NK-92 treated with Interleukin-12 subunit alpha and Interleukin-12 subunit beta, amount 100 ng/mL, for 24 hours (cell line): Measurements from ENCODE around the gene TTC34.

ENCODE experiments used
- DNase-seq: peaks from one replicate; lab custom pipeline; 2025; lab: John Stamatoyannopoulos, UW

The TTC34 gene

DNA sequence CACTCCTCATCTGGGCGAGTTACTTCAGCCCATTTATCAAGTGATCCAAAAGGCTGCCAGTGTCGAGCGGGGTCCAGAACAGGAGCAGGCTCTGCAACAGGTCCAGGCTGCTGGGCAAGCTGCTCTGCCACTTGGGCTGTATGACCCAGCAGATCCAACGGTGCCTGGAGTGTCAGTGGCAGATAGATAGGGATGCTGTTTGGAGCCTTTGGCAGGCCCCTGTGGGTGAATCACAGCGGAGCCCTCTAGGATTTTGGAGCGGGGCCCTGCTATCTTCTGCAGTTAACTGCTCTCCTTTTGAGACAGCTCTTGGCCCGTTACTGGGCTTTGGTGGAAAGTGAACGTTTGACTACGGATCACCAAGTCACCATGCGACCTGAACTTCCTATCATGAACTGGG lies 176.2 kb downstream of the TTC34 start:
- no peak for DNase-seq

DNA sequence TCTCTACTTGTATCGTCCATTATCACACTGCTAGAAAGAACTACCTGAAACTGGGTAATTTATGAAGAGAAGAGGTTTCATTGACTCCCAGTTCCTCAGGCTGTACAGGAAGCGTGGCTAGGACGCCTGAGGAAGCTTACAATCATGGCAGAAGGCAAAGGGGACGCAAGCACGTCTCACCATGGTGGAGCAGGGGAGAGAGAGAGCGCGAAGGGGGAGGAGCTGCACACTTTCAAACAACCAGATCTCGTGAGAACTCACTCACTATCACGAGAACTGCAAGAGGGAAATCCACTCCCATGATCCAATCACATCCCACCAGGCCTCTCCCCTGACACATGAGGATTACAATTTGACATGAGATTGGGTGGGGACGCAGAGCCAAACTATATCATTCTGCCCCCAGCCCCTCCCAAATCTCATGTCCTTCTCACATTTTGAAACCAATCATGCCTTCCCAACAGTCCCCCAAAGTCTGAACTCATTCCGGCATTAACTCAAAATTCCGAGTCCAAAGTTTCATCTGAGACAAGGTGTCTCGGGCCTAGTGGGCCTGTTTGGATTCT lies 176.7 kb downstream of the TTC34 start:
- DNase-seq, result no peak

DNA sequence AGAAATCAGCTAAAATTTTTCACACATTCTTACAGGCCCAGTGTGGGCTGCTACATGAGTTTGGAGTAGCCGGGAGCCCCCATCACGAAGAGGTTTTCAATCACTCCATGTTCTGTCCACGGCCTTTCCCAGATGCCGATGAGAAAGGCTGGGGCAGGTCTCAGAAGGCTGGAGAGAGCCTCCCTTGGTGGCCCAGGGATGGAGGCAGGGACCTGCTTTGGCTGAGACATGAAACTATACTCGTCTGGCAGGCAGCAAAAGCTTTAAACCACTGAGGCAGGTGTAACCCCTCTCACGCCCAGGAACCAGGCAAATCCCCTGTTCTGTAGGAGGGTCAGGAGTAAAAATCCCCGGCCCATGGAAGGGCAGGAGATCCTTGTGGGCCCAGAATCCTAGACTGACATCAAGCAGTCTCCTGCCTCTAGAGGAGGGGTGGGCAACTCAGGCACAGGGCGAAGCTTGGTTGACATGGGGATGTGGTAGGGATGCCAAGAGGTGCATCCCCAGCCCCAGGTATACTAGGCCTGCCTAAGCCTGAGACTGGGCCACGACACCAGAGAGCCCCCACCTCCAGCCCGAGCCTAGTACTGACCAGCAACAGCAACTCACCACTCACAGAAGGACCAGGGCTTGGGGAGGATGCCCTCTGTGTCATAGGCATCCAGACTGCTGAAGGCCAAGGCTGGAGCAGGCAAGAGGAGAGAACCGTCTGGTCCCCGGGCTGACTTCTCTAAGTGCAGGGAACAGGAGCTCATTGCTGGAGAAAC lies 177.7 kb downstream of the TTC34 start:
- no peak for DNase-seq

DNA sequence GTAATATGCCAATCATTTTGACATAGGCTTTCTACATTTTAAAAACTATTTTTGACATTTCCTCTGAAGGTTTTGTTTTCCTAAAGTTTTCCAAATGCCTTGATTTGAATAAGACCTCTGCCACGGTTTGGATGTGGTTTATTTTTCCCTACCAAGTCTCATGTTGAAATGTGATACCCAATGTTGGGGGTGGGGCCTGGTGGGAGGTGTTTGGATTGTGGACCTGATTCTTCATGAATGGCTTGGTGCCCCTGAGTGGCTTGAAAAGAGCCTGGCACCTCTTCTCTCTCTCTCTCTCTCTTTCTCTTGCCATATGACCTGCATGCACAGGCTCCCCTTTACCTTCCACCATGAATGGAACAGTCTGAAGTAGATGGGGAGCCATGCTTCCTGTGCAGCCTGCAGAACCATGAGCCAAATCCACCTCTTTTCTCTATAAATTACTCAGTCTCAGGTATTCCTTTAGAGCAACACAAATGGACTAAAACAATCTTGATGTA lies 183.5 kb downstream of the TTC34 start:
- DNase-seq, result no peak

DNA sequence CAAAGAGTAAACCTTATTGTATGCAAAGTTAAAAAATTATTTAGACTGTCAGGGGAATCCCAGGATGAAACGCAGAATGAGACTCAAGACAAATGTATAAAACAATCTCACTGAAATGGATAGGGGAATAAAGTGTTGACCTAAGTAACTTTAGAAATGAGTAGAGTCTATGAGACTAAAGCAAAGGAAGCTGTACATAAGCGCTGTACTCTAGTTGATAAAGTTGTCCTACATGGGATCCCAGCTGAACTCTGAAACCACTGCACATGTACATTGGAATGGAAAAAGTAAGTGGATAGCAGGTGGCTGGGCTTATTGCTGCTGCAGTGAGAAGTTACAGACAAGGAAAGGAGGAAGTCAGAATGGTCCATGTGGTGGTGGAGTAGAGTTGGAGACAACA lies 187.3 kb downstream of the TTC34 start:
- DNase-seq, result no peak

DNA sequence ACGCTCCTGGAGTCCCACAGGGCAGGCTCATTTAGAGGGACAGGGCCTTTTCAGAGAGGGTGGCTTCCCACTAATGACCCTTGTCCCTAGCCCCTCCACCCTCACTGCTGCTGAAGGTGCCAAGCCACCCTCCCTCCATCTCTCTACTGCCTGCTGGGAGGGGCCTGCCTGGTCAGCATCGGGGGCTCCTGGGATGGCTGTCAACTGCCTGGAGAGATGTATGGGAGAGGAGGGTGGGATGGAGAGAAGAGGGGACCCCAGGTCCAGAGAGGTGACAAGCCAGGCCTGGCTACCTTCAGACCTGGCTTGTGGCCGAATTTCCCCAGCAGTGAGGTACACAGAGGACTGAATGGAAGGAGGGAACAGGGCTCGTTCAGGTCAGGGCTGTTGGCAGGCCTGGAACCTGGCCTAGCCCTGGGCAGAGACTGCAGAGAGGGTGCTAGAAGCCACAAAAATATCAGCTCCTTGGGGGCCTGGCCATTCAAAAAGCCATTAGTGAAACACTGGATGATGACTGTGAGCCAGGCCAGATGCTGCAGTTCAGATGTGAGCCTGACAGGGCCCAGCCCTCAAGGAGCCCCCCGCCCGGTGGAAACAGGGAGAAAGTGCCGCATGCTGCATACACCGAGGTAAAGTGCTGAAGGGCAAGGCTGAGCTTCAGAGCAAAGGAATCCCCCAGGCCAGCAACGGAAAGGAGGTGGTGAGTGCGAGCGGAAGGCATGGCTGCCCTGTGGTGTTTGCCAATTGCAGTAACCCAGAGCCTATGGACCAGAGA lies 188.7 kb downstream of the TTC34 start:
- no peak for DNase-seq

DNA sequence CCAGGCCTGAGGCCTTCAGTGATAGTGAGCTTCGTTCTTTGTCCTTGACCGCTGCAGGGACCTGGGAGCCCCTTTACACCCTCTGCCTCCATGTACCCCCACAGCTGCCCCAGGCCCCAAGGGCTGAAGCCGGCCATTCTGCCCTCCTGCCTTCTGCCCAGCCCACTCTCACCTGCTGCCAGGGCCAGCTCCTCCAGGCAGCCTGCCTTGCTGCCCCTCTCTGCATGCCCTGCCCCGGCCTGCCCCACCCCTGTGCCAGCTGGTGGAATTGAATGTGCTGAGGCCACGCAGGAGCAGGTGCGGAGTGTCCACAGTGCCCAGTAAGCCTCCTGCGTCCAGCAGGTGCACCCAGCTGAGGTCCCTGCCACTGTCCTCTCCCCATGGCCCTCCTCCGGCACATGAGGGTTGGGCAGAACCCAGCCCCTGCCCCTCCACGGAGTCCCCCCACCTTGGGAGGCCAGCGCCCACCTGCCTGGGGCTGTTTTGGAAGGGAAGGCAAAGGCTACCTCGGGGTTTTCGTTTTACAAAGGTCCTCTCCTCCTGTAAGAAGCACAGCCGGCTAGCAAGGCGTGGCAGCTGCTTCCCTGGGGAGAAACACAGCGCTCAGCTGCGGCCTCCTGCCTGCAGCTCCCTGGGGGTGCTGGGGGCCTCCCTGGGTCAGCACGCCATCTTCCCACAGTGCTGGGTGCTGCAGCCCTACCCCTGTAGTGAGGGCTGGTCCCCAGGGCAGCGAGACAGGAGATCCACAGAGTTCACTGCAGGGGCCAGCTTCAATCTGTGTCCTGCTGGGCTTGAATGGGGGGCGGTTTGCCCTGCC lies 189.7 kb downstream of the TTC34 start:
- no peak for DNase-seq

DNA sequence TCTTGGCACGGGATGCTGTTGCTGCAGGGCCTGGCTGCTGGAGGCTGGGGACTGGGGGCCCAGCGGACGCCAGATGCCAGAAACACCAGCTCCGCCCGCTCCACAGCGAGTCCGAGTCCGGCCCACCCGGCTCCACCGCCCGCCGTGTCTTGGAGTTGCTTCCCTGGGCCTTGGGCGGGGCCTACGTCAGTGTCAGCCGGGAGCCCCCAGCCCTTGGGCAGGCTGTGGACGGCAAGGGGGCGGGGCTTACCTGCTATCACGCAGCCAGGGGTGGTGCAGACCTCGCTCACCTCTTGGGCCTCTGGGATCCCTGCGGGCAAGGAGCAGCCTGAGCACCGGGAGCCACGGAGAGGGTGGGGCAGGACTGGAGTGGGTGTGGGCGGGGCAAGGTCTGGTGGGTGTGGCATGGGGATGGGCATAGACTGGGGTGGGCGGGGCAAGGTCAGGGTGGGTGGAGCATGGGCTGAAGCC lies 190.4 kb downstream of the TTC34 start:
- DNase-seq, result no peak

DNA sequence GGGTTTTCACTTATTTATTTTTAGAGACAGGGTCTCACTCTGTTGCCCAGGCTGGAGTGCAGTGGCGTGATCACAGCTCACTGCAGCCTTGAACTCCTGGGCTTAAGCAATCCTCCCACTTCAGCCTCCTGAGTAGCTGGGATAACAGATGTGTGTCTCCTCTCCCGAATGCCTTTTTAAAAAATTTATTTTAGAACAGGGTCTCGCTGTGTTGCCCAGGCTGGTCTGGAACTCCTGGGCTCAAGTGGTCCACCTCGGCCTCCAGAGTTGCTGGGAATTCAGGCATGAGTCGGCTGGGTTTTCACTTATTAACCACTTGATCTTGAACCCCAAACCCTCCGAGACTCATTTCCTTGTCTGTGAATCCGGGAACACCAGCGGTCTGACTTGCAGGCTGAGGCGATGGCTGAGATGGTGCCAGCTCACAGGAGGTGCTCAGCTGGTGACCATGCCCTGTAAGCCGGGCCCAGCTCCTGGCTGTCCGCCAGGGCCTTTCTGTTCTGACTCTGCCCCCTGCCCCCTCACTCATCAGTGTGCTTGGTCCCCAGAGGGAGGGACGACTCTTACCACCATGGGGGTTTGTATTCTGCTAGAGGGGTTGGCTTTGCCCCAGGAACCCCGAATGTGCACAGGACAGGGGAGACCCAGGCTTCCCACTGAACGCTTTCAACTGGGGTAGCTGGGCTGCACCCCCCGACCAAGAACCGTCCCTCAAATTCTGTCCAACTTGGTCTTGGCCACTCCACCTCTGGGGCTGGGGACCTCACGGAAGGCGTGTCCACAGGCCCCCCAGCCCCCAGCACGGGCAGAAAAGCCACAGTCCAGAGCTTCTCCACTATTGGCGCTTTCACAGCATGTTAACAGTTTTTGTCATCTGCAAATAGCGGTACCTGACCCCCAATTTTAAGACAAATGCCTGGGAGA lies 191.2 kb downstream of the TTC34 start:
- no peak for DNase-seq

DNA sequence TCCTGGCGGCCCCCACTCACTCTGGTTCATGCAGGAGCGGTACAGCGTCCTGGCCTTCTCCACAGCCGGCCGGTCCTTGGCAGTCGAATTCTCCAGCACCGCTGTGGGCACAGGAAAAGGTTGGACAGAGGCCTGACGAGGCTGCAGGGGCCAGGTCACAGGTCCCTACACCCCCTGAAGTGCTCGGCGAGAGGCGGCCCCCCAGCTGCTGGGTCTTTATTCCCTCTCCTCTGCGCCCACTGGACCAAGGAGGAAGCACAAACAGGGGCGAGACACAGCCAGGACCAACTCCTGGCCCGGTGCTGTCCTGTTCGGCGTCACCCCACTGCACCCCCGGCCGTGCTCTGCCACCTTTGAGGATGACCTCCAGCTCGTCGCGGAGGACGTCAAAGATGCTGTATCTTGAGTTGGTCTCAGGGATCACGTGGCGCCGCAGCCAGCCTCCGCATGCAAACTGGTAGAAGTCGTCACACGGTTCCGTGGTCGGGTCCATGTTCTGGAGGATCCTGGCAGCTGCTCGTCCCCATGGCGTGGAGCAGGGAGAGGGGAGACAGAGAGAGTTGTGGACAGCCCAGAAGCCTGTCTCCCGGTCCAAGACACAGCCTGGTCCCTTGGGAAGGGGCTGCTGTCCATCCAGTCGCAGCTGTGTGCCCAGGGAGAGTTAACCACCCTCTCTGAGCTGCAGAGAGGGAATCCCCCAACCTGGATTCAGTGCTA lies 192.0 kb downstream of the TTC34 start:
- DNase-seq, result no peak

DNA sequence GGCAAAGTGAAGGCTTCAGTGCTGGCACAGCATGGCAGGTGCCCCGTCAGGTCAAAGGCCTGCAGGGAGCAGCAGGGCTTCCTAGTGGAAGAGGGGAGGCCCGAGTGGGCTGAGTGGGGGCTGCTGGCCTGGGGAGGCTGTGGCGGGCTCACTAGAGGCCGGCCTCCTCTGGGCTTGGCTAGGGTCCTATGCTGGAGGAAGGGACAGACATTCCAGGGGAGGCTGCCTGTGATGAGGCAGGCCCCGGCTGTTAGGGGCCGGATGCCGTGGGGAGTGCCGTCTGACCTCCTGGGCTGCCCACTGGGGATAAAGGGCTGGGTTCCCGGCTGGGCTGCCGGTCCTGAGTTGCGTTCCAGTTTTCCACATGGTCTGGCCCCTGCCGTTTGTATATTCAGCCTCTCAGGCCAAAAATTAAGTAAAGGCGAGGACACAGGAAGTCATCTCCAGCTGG lies 193.8 kb downstream of the TTC34 start:
- DNase-seq, result no peak

DNA sequence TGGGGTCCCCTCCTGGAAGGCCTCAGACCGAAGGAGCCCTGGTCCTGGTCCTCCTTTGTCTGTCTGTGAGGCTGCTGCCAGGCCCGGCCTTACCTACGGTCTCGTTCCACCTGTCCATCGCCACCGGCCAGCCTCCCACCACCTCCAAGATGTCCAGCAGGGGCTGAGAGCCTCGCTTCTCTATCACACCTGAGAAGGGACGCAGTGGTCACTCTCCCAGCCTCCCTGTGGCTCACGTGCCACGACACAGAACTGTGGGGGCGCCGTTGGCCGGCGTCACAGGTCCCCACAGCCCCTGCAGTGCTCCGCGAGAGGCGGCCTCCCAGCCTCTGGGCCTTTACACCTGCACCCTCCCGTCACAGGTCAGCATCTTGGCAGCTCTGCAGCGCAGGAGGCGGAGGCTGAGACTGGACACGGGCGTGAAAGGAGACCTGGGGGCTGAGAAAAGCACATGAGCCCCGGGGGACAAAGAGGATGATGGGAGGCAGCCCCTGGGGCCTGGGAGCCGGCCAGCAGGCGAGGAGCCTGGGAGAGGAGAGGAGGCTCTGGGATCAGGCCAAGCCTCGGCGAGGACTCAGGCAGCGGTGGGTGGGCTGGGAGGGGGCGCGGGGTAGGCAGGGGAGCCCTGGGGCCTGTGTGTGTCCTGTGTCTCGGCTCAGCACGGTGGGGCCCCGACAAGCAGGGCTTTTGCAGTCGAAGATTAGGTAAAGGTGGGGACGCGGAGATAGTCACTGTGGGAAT lies 194.4 kb downstream of the TTC34 start:
- DNase-seq, result no peak

DNA sequence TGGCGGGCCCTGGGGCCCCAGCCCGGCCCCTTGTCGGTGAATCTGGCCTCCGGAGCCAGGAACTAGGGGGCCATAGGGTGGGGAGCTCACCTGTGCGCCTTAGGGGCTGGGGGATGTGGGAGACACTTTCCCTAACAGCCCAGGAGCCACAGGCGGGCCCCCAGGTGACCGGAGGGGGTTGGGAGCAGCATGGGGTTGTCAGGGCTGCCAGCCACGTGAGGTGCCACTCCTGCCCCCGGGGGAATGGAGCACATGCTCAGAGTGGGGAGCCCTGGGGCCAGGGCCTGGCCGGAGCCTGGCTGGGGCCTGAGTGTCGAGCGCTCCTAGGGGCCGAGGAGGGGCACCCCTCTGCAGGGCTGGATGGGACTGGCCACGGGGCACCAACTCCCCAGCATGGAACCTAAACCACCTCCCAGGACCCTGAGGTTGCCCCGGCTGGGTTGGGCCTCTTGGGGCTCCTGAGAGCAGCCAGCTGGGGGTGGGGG lies 195.1 kb downstream of the TTC34 start:
- DNase-seq, result no peak

DNA sequence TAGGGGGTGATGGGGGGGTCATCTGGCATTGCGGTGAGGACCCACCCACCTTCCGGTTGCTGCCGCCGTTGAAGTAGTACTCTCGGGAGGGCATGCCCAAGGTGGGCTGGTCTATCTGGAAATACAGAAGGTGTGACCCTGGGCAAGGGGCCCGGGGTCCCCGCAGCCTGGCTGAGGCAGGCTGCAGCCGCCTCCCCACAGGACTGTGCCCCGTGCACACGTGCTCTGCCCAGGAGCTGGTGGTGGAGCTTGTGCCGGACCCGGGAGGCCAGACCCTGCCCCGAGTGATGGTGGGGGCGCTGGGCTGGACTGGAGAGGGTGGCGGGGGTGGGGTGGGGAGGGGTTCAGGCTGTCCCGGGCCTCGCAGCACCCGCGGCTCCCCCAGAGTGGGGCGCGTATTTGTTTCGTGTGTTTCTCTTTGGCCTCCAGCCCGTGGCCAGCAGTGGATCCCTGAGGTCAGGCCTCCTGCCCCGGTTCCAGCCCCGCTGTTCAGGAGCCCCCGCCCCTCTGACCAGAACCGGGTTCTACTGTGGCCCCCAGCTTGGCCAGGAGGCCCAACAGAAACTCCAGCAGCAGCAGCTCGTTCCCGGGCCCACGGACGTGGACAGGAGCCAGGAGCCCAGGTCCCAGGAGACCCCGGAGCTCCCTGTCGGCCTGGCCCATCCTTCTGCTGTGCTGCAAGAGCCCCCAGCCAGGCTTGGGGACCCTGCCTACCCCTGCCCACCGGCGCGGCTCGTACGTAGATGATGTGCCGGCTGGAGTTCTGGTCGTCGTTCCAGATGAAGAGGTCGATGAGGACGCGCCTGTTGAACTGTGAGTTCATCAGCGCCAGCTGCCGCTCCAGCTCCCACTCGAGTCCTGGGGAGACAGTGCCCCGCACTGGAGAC lies 195.7 kb downstream of the TTC34 start:
- no peak for DNase-seq

DNA sequence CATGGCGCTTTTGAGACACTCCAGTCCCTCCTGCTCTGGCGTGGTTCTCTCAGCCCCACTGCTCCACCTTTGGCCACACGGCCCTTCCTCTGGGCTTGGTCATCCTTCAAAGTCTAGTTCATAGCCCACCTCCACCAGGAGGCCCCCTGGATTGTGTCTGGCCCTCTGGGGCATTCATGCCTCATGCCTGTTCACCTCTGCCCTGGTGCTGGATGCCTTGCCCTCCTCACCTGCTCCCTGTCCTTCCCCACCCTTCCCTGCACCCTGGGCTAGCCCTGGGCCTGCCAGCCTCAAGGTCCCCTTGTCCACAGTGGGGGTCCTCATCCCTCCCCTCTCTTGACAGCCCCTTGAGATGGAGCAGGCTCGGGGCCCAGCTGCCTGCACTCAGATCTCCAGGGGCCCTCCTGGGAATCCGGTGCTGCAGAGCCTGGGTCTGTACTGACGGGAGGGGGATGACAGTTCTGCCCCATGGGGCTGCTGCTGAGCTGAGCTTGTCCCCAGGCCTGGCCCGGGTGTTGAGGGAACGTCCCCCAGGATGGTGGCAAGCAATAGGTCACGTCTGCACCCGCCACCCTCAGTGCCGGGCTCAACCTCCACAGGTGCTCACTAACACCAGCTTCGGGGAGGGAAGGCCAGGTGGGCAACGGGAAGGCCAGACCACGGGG lies 196.5 kb downstream of the TTC34 start:
- DNase-seq, result no peak

DNA sequence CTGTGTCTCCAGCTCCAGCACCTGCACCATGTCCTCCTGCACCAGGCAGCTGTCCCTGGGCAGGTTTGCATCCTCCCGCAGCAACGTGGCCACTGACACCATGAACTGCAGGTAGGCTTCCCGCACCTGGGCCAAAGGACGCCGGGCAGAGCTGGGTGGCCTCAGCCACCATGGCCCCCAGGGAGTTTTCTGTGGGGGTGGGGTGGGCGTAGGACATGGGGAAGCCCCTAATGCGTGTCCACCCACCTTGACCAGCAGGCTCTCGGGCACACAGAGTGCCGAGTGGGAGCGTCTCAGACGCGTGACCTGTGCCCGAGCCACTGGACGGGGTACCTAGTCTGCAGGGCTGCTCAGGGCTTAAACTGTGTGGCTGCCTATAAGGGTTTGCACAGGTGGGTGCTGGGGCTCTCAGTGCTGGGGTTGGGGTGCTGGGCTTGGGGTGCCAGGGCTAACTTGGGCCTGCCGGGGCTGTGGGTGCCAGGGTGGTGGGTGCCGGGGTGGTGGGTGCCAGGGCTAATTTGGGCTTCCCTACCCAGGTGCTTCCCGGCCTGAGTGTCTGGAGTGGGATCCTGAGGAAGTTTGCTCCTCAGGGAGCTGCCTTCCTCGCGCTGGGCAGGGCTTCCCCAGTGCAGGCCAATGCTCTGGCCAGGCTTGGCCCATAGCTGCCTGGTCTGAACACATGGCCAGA lies 197.2 kb downstream of the TTC34 start:
- no peak for DNase-seq

DNA sequence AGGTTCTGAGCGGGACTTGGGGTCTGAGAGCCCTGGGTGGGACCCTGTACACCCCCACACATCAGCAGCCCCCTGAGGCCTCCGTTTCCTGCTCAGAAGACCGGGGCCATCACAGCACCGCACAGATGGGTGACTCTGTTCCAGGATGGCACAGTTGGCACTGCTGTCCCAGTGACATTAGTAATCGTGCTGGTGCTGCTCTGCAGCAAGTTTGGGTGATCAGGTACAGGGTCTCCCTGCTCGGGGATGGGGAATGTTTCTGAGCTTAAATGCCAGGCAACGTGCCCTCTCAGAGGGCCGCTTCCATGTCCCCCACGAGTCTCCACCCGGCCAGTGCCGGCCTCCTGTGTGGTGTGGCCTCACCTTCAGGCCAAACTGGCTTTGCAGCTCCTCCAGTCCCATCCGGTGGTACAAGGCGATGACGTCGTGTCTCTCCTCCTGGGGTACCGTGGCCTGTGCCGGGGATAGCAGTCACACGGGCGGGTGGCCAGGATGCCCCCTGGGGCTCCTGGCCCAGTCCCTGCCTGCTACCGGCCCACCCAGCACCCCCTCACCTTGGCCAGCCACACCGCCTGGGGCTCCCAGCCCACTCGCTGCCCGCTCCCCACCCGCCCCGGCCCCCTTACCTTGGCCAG lies 197.9 kb downstream of the TTC34 start:
- DNase-seq, result no peak
